ENCODE results near the gene BAIAP2. TPM values are rescaled to one million over a fixed set of nuclear protein-coding genes. Genes with fewer than 3 reads are reported as not detected.

Gene BAIAP2
- total RNA-seq, 1 donor from 2014 or later, result 7.3 TPM

GRCh38 chr17:81102869-81103268 lies 67.9 kb downstream of the BAIAP2 start:
- Histone ChIP-seq H3K36me3 (ENCODE audit: control insufficient read depth in 3 of 3, insufficient read depth in 3 of 3, low read length in 3 of 3) (peaks cover 0 to 5% (median 3%) of the 10 kb centered on the region in 3 donors), H3K9me3 (ENCODE audit: control insufficient read depth in 3 of 3, low read length in 3 of 3) (no peaks in the 10 kb centered on the region), H3K27ac (ENCODE audit: low read depth, low read length) (no peak overlapping the region), H3K4me3 (ENCODE audit: low read length in 3 of 3) (no peak overlapping the region), H3K4me1 (ENCODE audit: control insufficient read depth in 3 of 3, insufficient read depth in 3 of 3, low read length in 3 of 3) (peaks cover 2 to 12% (median 3%) of the 10 kb centered on the region in 3 donors), H3K9ac (ENCODE audit: low read depth in 1 of 3, low read length in 3 of 3) (no peak overlapping the region), H3K27me3 (ENCODE audit: control insufficient read depth in 3 of 3, insufficient read depth in 3 of 3, low read length in 3 of 3) (peaks cover 0 to 3% (median 3%) of the 10 kb centered on the region in 3 donors)

- H3K4me1 ChIP-seq (ENCODE audit: control insufficient read depth in 3 of 3, insufficient read depth in 3 of 3, low read length in 3 of 3), result peaks cover 2 to 8% (median 3%) of the 10 kb centered on the region in 3 donors
- peaks cover 0 to 5% (median 3%) of the 10 kb centered on the region in 3 donors for H3K36me3 ChIP-seq (ENCODE audit: control insufficient read depth in 3 of 3, insufficient read depth in 3 of 3, low read length in 3 of 3)
- H3K9ac ChIP-seq (ENCODE audit: low read depth in 1 of 3, low read length in 3 of 3), result no peak overlapping the region
- no peak overlapping the region for H3K4me3 ChIP-seq (ENCODE audit: low read length in 3 of 3)
- no peak overlapping the region for H3K27ac ChIP-seq (ENCODE audit: low read depth, low read length)
- H3K27me3 ChIP-seq (ENCODE audit: control insufficient read depth in 3 of 3, insufficient read depth in 3 of 3, low read length in 3 of 3), result peaks cover 0 to 3% (median 0%) of the 10 kb centered on the region in 3 donors
- H3K9me3 ChIP-seq (ENCODE audit: control insufficient read depth in 3 of 3, low read length in 3 of 3), result no peaks in the 10 kb centered on the region
These were observed 68.4 kb downstream of the BAIAP2 start for GRCh38 chr17:81103379-81103778.

GRCh38 chr17:81106716-81107115 lies 71.8 kb downstream of the BAIAP2 start:
- H3K4me1 ChIP-seq (ENCODE audit: control insufficient read depth in 3 of 3, insufficient read depth in 3 of 3, low read length in 3 of 3), result peaks cover 0 to 3% (median 0%) of the 10 kb centered on the region in 3 donors
- no peak overlapping the region for H3K27ac ChIP-seq (ENCODE audit: low read depth, low read length)
- H3K36me3 ChIP-seq (ENCODE audit: control insufficient read depth in 3 of 3, insufficient read depth in 3 of 3, low read length in 3 of 3), result peaks cover 0 to 5% (median 0%) of the 10 kb centered on the region in 3 donors
- H3K9me3 ChIP-seq (ENCODE audit: control insufficient read depth in 3 of 3, low read length in 3 of 3), result no peaks in the 10 kb centered on the region
- H3K4me3 ChIP-seq (ENCODE audit: low read length in 3 of 3), result no peak overlapping the region
- H3K9ac ChIP-seq (ENCODE audit: low read depth in 1 of 3, low read length in 3 of 3), result no peak overlapping the region
- peaks cover 0 to 2% (median 0%) of the 10 kb centered on the region in 3 donors for H3K27me3 ChIP-seq (ENCODE audit: control insufficient read depth in 3 of 3, insufficient read depth in 3 of 3, low read length in 3 of 3)

- Histone ChIP-seq H3K9ac (ENCODE audit: low read depth in 1 of 3, low read length in 3 of 3) (no peak overlapping the region), H3K27me3 (ENCODE audit: control insufficient read depth in 3 of 3, insufficient read depth in 3 of 3, low read length in 3 of 3) (peaks cover 0 to 3% (median 2%) of the 10 kb centered on the region in 3 donors), H3K4me1 (ENCODE audit: control insufficient read depth in 3 of 3, insufficient read depth in 3 of 3, low read length in 3 of 3) (no peaks in the 10 kb centered on the region), H3K27ac (ENCODE audit: low read depth, low read length) (no peak overlapping the region), H3K36me3 (ENCODE audit: control insufficient read depth in 3 of 3, insufficient read depth in 3 of 3, low read length in 3 of 3) (peaks cover 0 to 5% (median 0%) of the 10 kb centered on the region in 3 donors), H3K9me3 (ENCODE audit: control insufficient read depth in 3 of 3, low read length in 3 of 3) (no peaks in the 10 kb centered on the region), H3K4me3 (ENCODE audit: low read length in 3 of 3) (no peak overlapping the region)
These were observed 73.3 kb downstream of the BAIAP2 start for GRCh38 chr17:81108220-81108619.

GRCh38 chr17:81109957-81110356 lies 75.0 kb downstream of the BAIAP2 start:
- no peak overlapping the region for H3K27ac ChIP-seq (ENCODE audit: low read depth, low read length)
- no peak overlapping the region for H3K9ac ChIP-seq (ENCODE audit: low read depth in 1 of 3, low read length in 3 of 3)
- peaks cover 0 to 3% (median 0%) of the 10 kb centered on the region in 3 donors for H3K36me3 ChIP-seq (ENCODE audit: control insufficient read depth in 3 of 3, insufficient read depth in 3 of 3, low read length in 3 of 3)
- no peaks in the 10 kb centered on the region for H3K9me3 ChIP-seq (ENCODE audit: control insufficient read depth in 3 of 3, low read length in 3 of 3)
- H3K27me3 ChIP-seq (ENCODE audit: control insufficient read depth in 3 of 3, insufficient read depth in 3 of 3, low read length in 3 of 3), result peaks cover 0 to 3% (median 2%) of the 10 kb centered on the region in 3 donors
- H3K4me3 ChIP-seq (ENCODE audit: low read length in 3 of 3), result no peak overlapping the region
- no peaks in the 10 kb centered on the region for H3K4me1 ChIP-seq (ENCODE audit: control insufficient read depth in 3 of 3, insufficient read depth in 3 of 3, low read length in 3 of 3)

- peaks cover 0 to 3% (median 2%) of the 10 kb centered on the region in 3 donors for H3K27me3 ChIP-seq (ENCODE audit: control insufficient read depth in 3 of 3, insufficient read depth in 3 of 3, low read length in 3 of 3)
- no peaks in the 10 kb centered on the region for H3K9me3 ChIP-seq (ENCODE audit: control insufficient read depth in 3 of 3, low read length in 3 of 3)
- H3K4me1 ChIP-seq (ENCODE audit: control insufficient read depth in 3 of 3, insufficient read depth in 3 of 3, low read length in 3 of 3), result no peaks in the 10 kb centered on the region
- H3K9ac ChIP-seq (ENCODE audit: low read depth in 1 of 3, low read length in 3 of 3), result no peak overlapping the region
- no peak overlapping the region for H3K27ac ChIP-seq (ENCODE audit: low read depth, low read length)
- no peaks in the 10 kb centered on the region for H3K36me3 ChIP-seq (ENCODE audit: control insufficient read depth in 3 of 3, insufficient read depth in 3 of 3, low read length in 3 of 3)
- H3K4me3 ChIP-seq (ENCODE audit: low read length in 3 of 3), result no peak overlapping the region
These were observed 75.6 kb downstream of the BAIAP2 start for GRCh38 chr17:81110488-81111040.

- Histone ChIP-seq H3K4me3 (ENCODE audit: low read length in 3 of 3) (no peak overlapping the region), H3K4me1 (ENCODE audit: control insufficient read depth in 3 of 3, insufficient read depth in 3 of 3, low read length in 3 of 3) (no peaks in the 10 kb centered on the region), H3K9ac (ENCODE audit: low read depth in 1 of 3, low read length in 3 of 3) (no peak overlapping the region), H3K9me3 (ENCODE audit: control insufficient read depth in 3 of 3, low read length in 3 of 3) (no peaks in the 10 kb centered on the region), H3K36me3 (ENCODE audit: control insufficient read depth in 3 of 3, insufficient read depth in 3 of 3, low read length in 3 of 3) (no peaks in the 10 kb centered on the region), H3K27ac (ENCODE audit: low read depth, low read length) (no peak overlapping the region), H3K27me3 (ENCODE audit: control insufficient read depth in 3 of 3, insufficient read depth in 3 of 3, low read length in 3 of 3) (peaks cover 0 to 3% (median 2%) of the 10 kb centered on the region in 3 donors)
These were observed 76.1 kb downstream of the BAIAP2 start for GRCh38 chr17:81111066-81111465.

GRCh38 chr17:81112450-81112849 lies 77.5 kb downstream of the BAIAP2 start:
- Histone ChIP-seq H3K9ac (ENCODE audit: low read depth in 1 of 3, low read length in 3 of 3) (no peak overlapping the region), H3K27ac (ENCODE audit: low read depth, low read length) (no peak overlapping the region), H3K4me1 (ENCODE audit: control insufficient read depth in 3 of 3, insufficient read depth in 3 of 3, low read length in 3 of 3) (no peaks in the 10 kb centered on the region), H3K36me3 (ENCODE audit: control insufficient read depth in 3 of 3, insufficient read depth in 3 of 3, low read length in 3 of 3) (no peaks in the 10 kb centered on the region), H3K4me3 (ENCODE audit: low read length in 3 of 3) (no peak overlapping the region), H3K9me3 (ENCODE audit: control insufficient read depth in 3 of 3, low read length in 3 of 3) (no peaks in the 10 kb centered on the region), H3K27me3 (ENCODE audit: control insufficient read depth in 3 of 3, insufficient read depth in 3 of 3, low read length in 3 of 3) (peaks cover 0 to 3% (median 2%) of the 10 kb centered on the region in 3 donors)

GRCh38 chr17:81113158-81113724 lies 78.3 kb downstream of the BAIAP2 start:
- Histone ChIP-seq H3K27ac (ENCODE audit: low read depth, low read length) (no peak overlapping the region), H3K27me3 (ENCODE audit: control insufficient read depth in 3 of 3, insufficient read depth in 3 of 3, low read length in 3 of 3) (peaks cover 0 to 4% (median 2%) of the 10 kb centered on the region in 3 donors), H3K4me1 (ENCODE audit: control insufficient read depth in 3 of 3, insufficient read depth in 3 of 3, low read length in 3 of 3) (no peaks in the 10 kb centered on the region), H3K9me3 (ENCODE audit: control insufficient read depth in 3 of 3, low read length in 3 of 3) (no peaks in the 10 kb centered on the region), H3K4me3 (ENCODE audit: low read length in 3 of 3) (no peak overlapping the region), H3K9ac (ENCODE audit: low read depth in 1 of 3, low read length in 3 of 3) (no peak overlapping the region), H3K36me3 (ENCODE audit: control insufficient read depth in 3 of 3, insufficient read depth in 3 of 3, low read length in 3 of 3) (no peaks in the 10 kb centered on the region)

GRCh38 chr17:81114351-81115093 lies 79.6 kb downstream of the BAIAP2 start:
- peaks cover 0 to 12% (median 6%) of the 10 kb centered on the region in 3 donors for H3K27me3 ChIP-seq (ENCODE audit: control insufficient read depth in 3 of 3, insufficient read depth in 3 of 3, low read length in 3 of 3)
- H3K36me3 ChIP-seq (ENCODE audit: control insufficient read depth in 3 of 3, insufficient read depth in 3 of 3, low read length in 3 of 3), result no peaks in the 10 kb centered on the region
- H3K27ac ChIP-seq (ENCODE audit: low read depth, low read length), result no peak overlapping the region
- no peak overlapping the region for H3K9ac ChIP-seq (ENCODE audit: low read depth in 1 of 3, low read length in 3 of 3)
- no peak overlapping the region for H3K4me3 ChIP-seq (ENCODE audit: low read length in 3 of 3)
- H3K9me3 ChIP-seq (ENCODE audit: control insufficient read depth in 3 of 3, low read length in 3 of 3), result no peaks in the 10 kb centered on the region
- peaks cover 0 to 6% (median 2%) of the 10 kb centered on the region in 3 donors for H3K4me1 ChIP-seq (ENCODE audit: control insufficient read depth in 3 of 3, insufficient read depth in 3 of 3, low read length in 3 of 3)

Measured in skeletal muscle tissue (tissue), 4 donors.